ENCODE data around the gene TOR2A. TPM values are rescaled to one million over a fixed set of nuclear protein-coding genes. Genes with fewer than 3 reads are reported as not detected.

Gene TOR2A
- total RNA-seq, 1 donor from 2014 or later, result 5.5 TPM

- peaks cover 10% of the 10 kb centered on the region for H3K27me3 Mint-ChIP-seq (ENCODE audit: insufficient read depth, low read depth)
- Histone ChIP-seq H3K9me3 (ENCODE audit: low read depth) (no peaks in the 10 kb centered on the region), H3K9ac (no peak overlapping the region), H3K4me2 (no peak overlapping the region), H3K79me2 (ENCODE audit: low read depth) (no peaks in the 10 kb centered on the region), H3K4me1 (no peaks in the 10 kb centered on the region), H3F3A (ENCODE audit: low read depth) (peaks cover 12% of the 10 kb centered on the region), H3K36me3 (no peaks in the 10 kb centered on the region), H2AFZ (replicated peaks) (no peak overlapping the region), H3K27ac (no peak overlapping the region), H4K20me1 (ENCODE audit: low read depth) (peaks cover 25% of the 10 kb centered on the region), H3K27me3 (peaks cover 6% of the 10 kb centered on the region), H3K4me3 (no peak overlapping the region)
- H3K27ac Mint-ChIP-seq, result no peak overlapping the region
- H3K4me3 Mint-ChIP-seq, result no peak overlapping the region
- H3K36me3 Mint-ChIP-seq, result no peaks in the 10 kb centered on the region
- H3K4me1 Mint-ChIP-seq, result peaks cover 18% of the 10 kb centered on the region
- TF ChIP-seq EZH2 (IDR thresholded peaks at IDR 0.05) (no peak), EZH2phosphoT487 (IDR thresholded peaks at IDR 0.05) (no peak), CTCF (IDR thresholded peaks at IDR 0.05) (no peak)
- DNase-seq (ENCODE audit: low spot score), result no peak
- no peaks in the 10 kb centered on the region for H3K9me3 Mint-ChIP-seq
Observed at GRCh38 chr9:127746959-127747569, 12.0 kb upstream of the TOR2A start.

GRCh38 chr9:127744398-127745110 is 9.5 kb upstream of the TOR2A start:
- H3K9ac ChIP-seq, result no peak overlapping the region
- H3K4me3 ChIP-seq, result no peak overlapping the region
- H4K20me1 ChIP-seq (ENCODE audit: low read depth), result peaks cover 9% of the 10 kb centered on the region
- H3K9me3 ChIP-seq (ENCODE audit: low read depth), result no peaks in the 10 kb centered on the region
- Mint-ChIP-seq H3K4me3 (no peak overlapping the region), H3K27me3 (ENCODE audit: insufficient read depth, low read depth) (peaks cover 11% of the 10 kb centered on the region), H3K4me1 (peaks cover 26% of the 10 kb centered on the region), H3K9me3 (no peaks in the 10 kb centered on the region), H3K27ac (no peak overlapping the region), H3K36me3 (no peaks in the 10 kb centered on the region)
- no peak overlapping the region for H3K27ac ChIP-seq
- peaks cover 12% of the 10 kb centered on the region for H3F3A ChIP-seq (ENCODE audit: low read depth)
- H3K79me2 ChIP-seq (ENCODE audit: low read depth), result no peaks in the 10 kb centered on the region
- no peaks in the 10 kb centered on the region for H3K36me3 ChIP-seq
- H3K4me1 ChIP-seq, result no peaks in the 10 kb centered on the region
- no peak overlapping the region for H2AFZ ChIP-seq (replicated peaks)
- DNase-seq (ENCODE audit: low spot score), result no peak
- peaks cover 19% of the 10 kb centered on the region for H3K27me3 ChIP-seq
- no peak for TF ChIP-seq EZH2 (IDR thresholded peaks at IDR 0.05)
- TF ChIP-seq EZH2phosphoT487 (IDR thresholded peaks at IDR 0.05), result no peak
- TF ChIP-seq CTCF (IDR thresholded peaks at IDR 0.05), result no peak
- no peak overlapping the region for H3K4me2 ChIP-seq

- Histone ChIP-seq H3K27ac (no peak overlapping the region), H3K79me2 (ENCODE audit: low read depth) (no peaks in the 10 kb centered on the region), H3K9me3 (ENCODE audit: low read depth) (no peaks in the 10 kb centered on the region), H3K4me2 (peak overlapping the region; percentile 89), H3K4me1 (no peaks in the 10 kb centered on the region), H4K20me1 (ENCODE audit: low read depth) (peaks cover 9% of the 10 kb centered on the region), H2AFZ (replicated peaks) (peak overlapping the region; percentile 90), H3K27me3 (peaks cover 19% of the 10 kb centered on the region), H3K4me3 (peak overlapping the region; percentile 55), H3K36me3 (no peaks in the 10 kb centered on the region), H3K9ac (no peak overlapping the region), H3F3A (ENCODE audit: low read depth) (peaks cover 12% of the 10 kb centered on the region)
- peak overlapping the region; percentile 42 for H3K27ac Mint-ChIP-seq
- peaks cover 26% of the 10 kb centered on the region for H3K4me1 Mint-ChIP-seq
- H3K9me3 Mint-ChIP-seq, result no peaks in the 10 kb centered on the region
- no peaks in the 10 kb centered on the region for H3K36me3 Mint-ChIP-seq
- peaks cover 9% of the 10 kb centered on the region for H3K27me3 Mint-ChIP-seq (ENCODE audit: insufficient read depth, low read depth)
- peak; percentile 90 for DNase-seq (ENCODE audit: low spot score)
- TF ChIP-seq CTCF (IDR thresholded peaks at IDR 0.05), result no peak
- no peak for TF ChIP-seq EZH2phosphoT487 (IDR thresholded peaks at IDR 0.05)
- no peak for TF ChIP-seq EZH2 (IDR thresholded peaks at IDR 0.05)
- peak overlapping the region; percentile 90 for H3K4me3 Mint-ChIP-seq
Observed at GRCh38 chr9:127742435-127743088, 7.5 kb upstream of the TOR2A start.

Data from neural progenitor cell (in vitro differentiated cells).